GM21723 (cell line): ENCODE results near the gene P2RX4.
"Not testable (repeated sequence)": the region's sequence is repeated elsewhere in the genome, so short reads cannot be mapped to it uniquely, and the experiment has no call there.

ENCODE experiments used
- ATAC-seq: cut with Tn5 transposase; IDR thresholded peaks from one replicate; pipeline ENCODE4 v1.9.1; 2021; ENCODE audit warnings: mild to moderate bottlenecking, moderate library complexity; ENCODE audit not compliant: unreplicated experiment

P2RX4 gene

GRCh38 chr12:121218588-121219352, 8.8 kb downstream of the P2RX4 start:
- no peak for ATAC-seq

- ATAC-seq, result no peak
These were observed 9.5 kb downstream of the P2RX4 start for GRCh38 chr12:121219353-121219986.

- no peak for ATAC-seq
These were observed 12.9 kb downstream of the P2RX4 start for GRCh38 chr12:121222847-121223246.

- no peak for ATAC-seq
These were observed 13.7 kb downstream of the P2RX4 start for GRCh38 chr12:121223292-121224285.

DNA sequence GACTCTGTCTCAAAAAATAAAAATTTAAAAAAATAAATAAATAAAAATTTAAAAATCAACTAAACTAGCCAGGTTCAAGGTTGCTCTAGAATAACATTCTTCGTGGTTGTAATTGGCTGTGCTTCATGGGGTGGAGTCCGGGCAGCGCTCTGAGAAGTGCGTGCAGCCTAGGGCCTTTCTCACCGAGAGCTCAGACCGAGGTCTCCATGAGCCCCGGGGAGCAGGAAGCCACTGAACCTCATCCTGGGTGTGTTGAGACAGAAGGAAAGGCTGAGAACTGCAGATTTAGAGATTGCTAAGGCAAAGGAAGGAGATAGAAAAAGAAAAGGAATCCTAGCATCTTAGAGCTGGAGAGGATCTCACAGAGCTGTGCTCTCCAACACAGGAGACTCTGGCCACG, 14.7 kb downstream of the P2RX4 start:
- no peak for ATAC-seq

DNA sequence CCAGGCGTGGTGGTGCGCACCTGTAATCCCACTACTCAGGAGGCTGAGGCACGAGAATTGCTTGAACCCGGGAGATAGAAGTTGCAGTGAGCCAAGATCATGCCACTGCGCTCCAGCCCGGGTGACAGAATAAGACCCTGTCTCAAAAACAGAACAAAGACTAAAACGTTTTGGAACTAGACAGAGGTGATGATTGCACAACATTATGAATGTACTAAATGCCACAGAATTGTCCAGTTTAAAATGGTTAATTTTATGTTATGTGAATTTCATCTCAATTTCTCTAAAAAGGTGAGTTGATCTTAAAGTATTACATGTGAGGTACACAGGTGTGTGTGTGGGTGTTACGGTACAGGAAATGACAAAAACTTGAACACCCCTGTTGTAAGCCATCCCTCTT, 16.5 kb downstream of the P2RX4 start:
- no peak for ATAC-seq

- peak; percentile 7 for ATAC-seq
These were observed 16.9 kb downstream of the P2RX4 start for GRCh38 chr12:121226871-121227270.

GRCh38 chr12:121227294-121227693, 17.4 kb downstream of the P2RX4 start:
- peak; percentile 65 for ATAC-seq

DNA sequence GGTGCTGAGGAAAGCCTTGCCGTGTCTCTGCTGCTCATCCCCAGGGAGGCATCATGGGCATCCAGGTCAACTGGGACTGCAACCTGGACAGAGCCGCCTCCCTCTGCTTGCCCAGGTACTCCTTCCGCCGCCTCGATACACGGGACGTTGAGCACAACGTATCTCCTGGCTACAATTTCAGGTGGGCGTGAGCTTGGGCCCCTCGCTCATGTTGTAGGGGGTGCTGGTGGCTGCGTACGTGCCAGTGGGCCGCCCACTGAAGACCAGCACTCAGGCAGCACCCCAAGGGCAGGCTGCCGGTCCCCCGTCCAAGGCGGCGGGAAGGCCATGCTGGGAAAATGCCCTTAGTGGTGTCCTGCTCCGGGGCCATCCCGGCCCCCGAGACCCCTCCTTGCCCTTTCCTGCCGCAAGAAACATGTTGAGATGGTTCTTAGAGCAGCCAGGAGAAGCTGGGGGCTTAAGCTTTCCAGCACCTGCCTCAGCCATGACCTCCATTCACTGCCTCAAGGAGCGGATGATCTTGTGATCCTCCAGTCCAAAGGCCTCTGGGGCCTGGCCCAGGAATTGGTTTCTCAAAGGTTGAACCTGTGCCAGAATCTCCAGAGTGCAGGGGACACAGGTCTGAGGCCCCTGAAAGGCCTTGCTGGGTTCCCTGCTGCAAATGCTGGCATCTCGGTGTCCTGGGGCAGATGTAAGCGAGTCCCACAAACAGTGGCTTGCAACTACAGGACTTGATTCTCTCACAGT, 19.2 kb downstream of the P2RX4 start:
- ATAC-seq, result no peak

DNA sequence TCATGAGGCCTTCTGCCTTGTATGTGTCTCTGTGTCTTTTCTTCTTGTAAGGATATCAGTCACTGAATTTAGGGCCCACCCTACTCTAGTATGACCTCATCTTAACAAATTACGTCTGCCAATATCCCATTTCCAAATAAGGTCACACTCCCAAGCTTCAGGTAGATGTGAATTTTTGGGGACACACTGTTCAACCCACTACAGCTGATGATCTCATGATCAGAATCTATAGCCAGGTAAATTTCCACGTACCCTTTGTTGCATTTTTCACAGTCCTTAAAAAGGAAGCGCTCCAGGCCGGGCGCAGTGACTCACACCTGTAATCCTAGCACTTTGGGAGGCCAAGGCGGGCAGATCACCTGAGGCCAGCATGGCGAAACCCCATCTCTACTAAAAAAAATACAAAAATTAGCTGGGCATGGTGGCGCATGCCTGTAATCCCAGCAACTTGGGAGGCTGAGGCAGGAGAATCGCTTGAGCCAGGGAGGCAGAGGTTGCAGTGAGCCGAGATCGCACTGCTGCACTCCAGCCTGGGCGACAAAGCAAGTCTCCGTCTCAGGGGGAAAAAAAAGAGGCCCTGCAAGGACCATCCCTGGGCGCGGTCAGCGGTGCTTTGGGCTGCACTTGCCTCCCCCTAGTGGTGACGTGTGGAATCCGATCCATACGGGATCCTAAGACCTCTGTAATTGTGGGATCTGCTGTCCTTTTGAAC, 20.1 kb downstream of the P2RX4 start:
- not testable (repeated sequence) for ATAC-seq

DNA sequence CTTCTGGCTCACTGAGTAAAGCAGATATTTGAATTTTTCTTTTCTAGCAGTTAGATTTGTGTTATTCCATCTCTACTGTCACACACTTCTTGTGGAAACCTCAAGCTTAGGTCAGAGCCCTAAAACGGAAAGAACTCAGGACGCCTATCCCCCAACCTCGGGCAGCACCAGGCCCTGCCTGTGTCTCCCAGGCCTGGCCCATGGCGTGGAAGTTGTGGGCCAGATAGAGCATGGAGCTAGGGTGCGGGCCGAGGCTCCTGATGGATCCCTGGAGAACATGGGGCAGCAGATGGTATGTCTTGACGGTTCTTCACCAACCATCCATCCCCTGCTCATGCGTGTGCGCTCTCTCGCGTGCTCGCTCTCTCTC, 20.6 kb downstream of the P2RX4 start:
- no peak for ATAC-seq

DNA sequence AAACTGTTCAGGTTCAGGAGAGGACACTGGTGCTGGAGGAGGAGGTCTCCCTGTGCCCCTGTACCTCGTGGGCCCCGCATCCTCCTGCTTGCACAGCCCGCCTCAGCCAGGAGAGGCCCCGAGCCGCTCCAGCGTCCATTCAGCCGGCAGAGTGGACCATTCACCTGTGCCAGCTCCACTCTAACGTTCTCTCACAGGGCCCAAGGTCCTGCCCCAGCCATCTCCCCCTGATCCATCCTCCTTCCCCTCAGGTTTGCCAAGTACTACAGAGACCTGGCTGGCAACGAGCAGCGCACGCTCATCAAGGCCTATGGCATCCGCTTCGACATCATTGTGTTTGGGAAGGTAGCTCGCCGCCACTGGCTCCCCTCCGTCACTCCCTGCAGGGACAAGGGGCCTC, 22.2 kb downstream of the P2RX4 start:
- no peak for ATAC-seq

GRCh38 chr12:121232977-121233627, 23.2 kb downstream of the P2RX4 start:
- ATAC-seq, result no peak

- no peak for ATAC-seq
These were observed 23.7 kb downstream of the P2RX4 start for GRCh38 chr12:121233628-121234020.

DNA sequence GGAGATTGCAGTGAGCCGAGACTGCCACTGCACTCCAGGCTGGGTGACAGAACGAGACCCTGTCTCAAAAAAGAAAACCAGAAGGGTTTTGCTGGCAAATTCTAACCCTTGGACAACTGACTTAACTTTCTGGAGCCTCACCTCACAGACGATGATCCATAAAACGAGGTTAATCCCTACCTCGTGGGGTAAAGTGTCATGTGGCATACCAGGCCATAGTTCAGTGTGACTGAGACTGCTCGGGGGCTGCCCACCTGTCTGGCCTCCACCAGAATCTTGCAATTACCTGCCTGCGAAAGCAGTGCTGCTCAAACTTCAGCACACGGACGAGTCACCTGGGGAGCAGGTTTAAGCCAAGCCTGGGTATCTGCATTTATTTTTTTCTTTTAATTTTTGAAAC, 26.8 kb downstream of the P2RX4 start:
- ATAC-seq, result no peak

GRCh38 chr12:121237415-121237814, 27.5 kb downstream of the P2RX4 start:
- no peak for ATAC-seq

GRCh38 chr12:121238086-121238485, 28.2 kb downstream of the P2RX4 start:
- ATAC-seq, result no peak

DNA sequence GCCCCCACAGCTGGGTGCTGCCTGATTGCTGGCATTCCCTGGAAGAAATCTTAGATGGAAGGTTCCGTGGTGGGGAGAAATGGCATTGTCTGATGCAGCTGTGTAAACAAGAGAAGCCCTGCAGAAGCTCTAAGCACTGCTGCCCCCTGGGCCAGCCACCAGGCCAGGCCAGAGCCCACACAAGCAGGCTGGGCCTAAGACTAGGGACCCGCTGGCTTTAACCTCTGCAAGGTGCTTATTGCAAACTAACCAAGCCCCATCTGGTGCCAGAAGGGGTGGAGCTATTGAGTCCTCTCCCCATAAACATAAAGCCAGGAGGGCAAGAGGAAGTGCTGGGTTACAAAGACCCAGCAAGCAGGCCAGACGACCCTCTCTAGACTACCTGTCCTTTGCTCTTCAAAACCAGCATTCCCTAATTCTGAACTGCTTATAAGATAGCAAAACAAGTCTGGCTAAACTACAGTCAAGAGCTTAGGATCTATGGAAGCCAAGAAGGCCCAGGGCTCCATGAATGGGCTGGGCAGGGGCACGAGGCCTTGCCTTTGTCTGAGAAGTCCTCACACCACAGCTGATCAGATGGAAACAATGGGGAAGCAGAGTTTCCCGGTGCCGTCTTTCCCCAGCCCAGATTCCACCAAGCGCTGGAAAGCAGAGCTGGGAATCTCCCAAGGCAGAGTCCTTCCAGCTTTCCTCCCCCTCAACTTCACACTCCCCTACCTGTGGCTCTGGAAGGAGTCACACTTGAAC, 28.8 kb downstream of the P2RX4 start:
- no peak for ATAC-seq
